ENCODE results near the gene CYP17A1. TPM values are rescaled to one million over a fixed set of nuclear protein-coding genes. Genes with fewer than 3 reads are reported as not detected.

Gene CYP17A1
- total and polyA plus RNA-seq, 10 of the 15 experiments (the other 5 are each of a cell fraction or from before 2014, with no cell fraction given) = 2.1 TPM; not detected in 9

DNA sequence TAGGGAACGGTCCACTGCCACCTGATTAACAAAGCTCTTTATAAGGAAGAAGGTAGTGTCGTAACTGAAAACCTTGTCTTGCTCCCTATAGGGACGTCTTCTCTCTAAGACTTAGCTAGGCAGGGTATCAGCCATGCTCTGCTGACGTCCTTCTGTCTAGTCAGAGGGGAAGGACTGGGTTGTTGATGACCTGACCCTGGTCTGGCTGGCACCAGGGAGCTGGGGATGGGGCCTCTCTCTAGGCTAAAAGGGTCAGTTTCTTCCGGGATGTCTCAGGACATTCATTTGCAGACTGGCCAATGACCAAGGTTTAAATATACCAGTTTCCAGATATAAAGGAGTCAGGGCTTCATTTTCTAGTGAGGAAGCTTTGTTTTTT, 9.6 kb downstream of the CYP17A1 start:
- intact Hi-C loops (cut with micrococcal nuclease; ENCODE audit: unreplicated experiment) = no loop called here
- H3K79me2 ChIP-seq (ENCODE audit: control insufficient read depth, insufficient read depth, low read length) = no peaks in the 10 kb centered on the region
- CTCF ChIA-PET = interaction anchor here (0.9 to 2.0 kb wide), 4 partner anchors 8 to 241 kb away, joined by 3 to 6 read pairs (median 4); no protein-coding TSS in a partner anchor
- no peak overlapping the region for H3K27ac ChIP-seq (ENCODE audit: control insufficient read depth, insufficient read depth)
- BruUV-seq (replicated peaks) = no TSS peak
- SMC1A ChIA-PET (ENCODE audit: uncharacterized antibody, unreplicated experiment) = interaction anchor here (1.3 kb wide), 2 partner anchors 9 to 74 kb away, joined by 3 to 4 read pairs; partner anchors contain the start of gene CYP17A1
- no peak overlapping the region for H3K9ac ChIP-seq (ENCODE audit: control insufficient read depth, insufficient read depth, low read length)
- ATAC-seq (no peak), DNase-seq (ENCODE audit: low read depth, low spot score) (no peak), FAIRE-seq (no peak)
- in situ Hi-C loops (cut with MboI) = no loop called here
- H3K4me1 ChIP-seq (ENCODE audit: control insufficient read depth, insufficient read depth, low read length) = no peaks in the 10 kb centered on the region
- H4K20me1 ChIP-seq (ENCODE audit: control insufficient read depth, insufficient read depth) = no peaks in the 10 kb centered on the region
- no peaks in the 10 kb centered on the region for H3K9me3 ChIP-seq (replicated peaks; ENCODE audit: control insufficient read depth, insufficient read depth, low read length)
- no peak overlapping the region for H2AFZ ChIP-seq (ENCODE audit: control insufficient read depth, low read depth, low read length)
- TF ChIP-seq MXI1 (IDR thresholded peaks at IDR 0.05; ENCODE audit: low read depth, low read length) (no peak), ATF3 (IDR thresholded peaks at IDR 0.05; ENCODE audit: borderline replicate concordance, extremely low read depth, low read depth, low read length) (no peak), JUNB (IDR thresholded peaks at IDR 0.05) (no peak), GATAD2B (conservative IDR thresholded peaks at IDR 0.05; ENCODE audit: low read depth) (no peak), RBBP5 (conservative IDR thresholded peaks at IDR 0.05) (no peak), NRF1 (conservative IDR thresholded peaks at IDR 0.05; ENCODE audit: low read depth, low read length) (no peak), PAX8 (IDR thresholded peaks at IDR 0.05) (no peak), RB1 (IDR thresholded peaks at IDR 0.05; ENCODE audit: borderline replicate concordance) (no peak), STAT1 (conservative IDR thresholded peaks at IDR 0.05) (no peak), CHD2 (IDR thresholded peaks at IDR 0.05; ENCODE audit: borderline replicate concordance, low read depth, low read length) (no peak), GABPA (IDR thresholded peaks at IDR 0.05; ENCODE audit: low read depth) (no peak), TCF3 (IDR thresholded peaks at IDR 0.05; ENCODE audit: borderline replicate concordance, insufficient read depth, low read depth, low read length) (no peak), HDGF (IDR thresholded peaks at IDR 0.05) (no peak), CUX1 (IDR thresholded peaks at IDR 0.05; ENCODE audit: insufficient replicate concordance, low read depth, low read length) (no peak), USF1 (IDR thresholded peaks at IDR 0.05; ENCODE audit: borderline replicate concordance, extremely low read length, insufficient read depth, low read depth, low read length) (no peak)
- TF ChIP-seq, protein P1, sequence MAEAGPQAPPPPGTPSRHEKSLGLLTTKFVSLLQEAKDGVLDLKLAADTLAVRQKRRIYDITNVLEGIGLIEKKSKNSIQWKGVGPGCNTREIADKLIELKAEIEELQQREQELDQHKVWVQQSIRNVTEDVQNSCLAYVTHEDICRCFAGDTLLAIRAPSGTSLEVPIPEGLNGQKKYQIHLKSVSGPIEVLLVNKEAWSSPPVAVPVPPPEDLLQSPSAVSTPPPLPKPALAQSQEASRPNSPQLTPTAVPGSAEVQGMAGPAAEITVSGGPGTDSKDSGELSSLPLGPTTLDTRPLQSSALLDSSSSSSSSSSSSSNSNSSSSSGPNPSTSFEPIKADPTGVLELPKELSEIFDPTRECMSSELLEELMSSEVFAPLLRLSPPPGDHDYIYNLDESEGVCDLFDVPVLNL (IDR thresholded peaks at IDR 0.05; ENCODE audit: low read depth, low read length) = no peak
- 47% methylated on average over 5 of the region's 5 CpGs for WGBS (ENCODE audit: insufficient coverage, insufficient replicate concordance, low lambda C conversion rate, missing lambda C conversion rate)
- H3K4me2 ChIP-seq (ENCODE audit: control insufficient read depth, insufficient read depth) = no peak overlapping the region
- RAD21 ChIA-PET (ENCODE audit: unreplicated experiment) = interaction anchor here (2.1 kb wide), 1 partner anchor 9 kb away, joined by 5 read pairs; the partner anchor contains the start of gene CYP17A1
- H3K36me3 ChIP-seq (ENCODE audit: control insufficient read depth in 2 of 2, insufficient read depth in 2 of 2, low read length in 1 of 2) = no peaks in the 10 kb centered on the region
- no peak overlapping the region for H3K4me3 ChIP-seq
- POLR2A ChIA-PET = interaction anchor here (0.6 kb wide), 2 partner anchors 68 to 1176 kb away, joined by 5 to 6 read pairs; no protein-coding TSS in a partner anchor
- H3K27me3 ChIP-seq (replicated peaks in 1 of 2; ENCODE audit: control insufficient read depth in 2 of 2, insufficient read depth in 2 of 2, low read length in 1 of 2) = peaks cover 0 to 2% of the 10 kb centered on the region in 2 experiments; a peak in 1 of 4 replicates

Data from GM12878 (cell line).